RPMI7951 (cell line): ENCODE results near the gene ABCC10. TPM values are rescaled to one million over a fixed set of nuclear protein-coding genes. Genes with fewer than 3 reads are reported as not detected.
"Not testable (repeated sequence)": the region's sequence is repeated elsewhere in the genome, so short reads cannot be mapped to it uniquely, and the experiment has no call there.

Source experiments
- DNase-seq: peaks from one replicate; pipeline ENCODE4 v3.0.0-alpha.2; 2012; ENCODE audit warnings: low read depth
- total RNA-seq: library from RNA; depleted of rRNA; stranded (reverse); fragments of >200 nt; shearing (Covaris generic); gene quantifications from 2 replicates; pipeline ENCODE4 v1.2.3, GENCODE V29; 2014; rRNA removed

The ABCC10 gene
- total RNA-seq, 1 experiment from 2014 or later = 12.0 TPM

DNA sequence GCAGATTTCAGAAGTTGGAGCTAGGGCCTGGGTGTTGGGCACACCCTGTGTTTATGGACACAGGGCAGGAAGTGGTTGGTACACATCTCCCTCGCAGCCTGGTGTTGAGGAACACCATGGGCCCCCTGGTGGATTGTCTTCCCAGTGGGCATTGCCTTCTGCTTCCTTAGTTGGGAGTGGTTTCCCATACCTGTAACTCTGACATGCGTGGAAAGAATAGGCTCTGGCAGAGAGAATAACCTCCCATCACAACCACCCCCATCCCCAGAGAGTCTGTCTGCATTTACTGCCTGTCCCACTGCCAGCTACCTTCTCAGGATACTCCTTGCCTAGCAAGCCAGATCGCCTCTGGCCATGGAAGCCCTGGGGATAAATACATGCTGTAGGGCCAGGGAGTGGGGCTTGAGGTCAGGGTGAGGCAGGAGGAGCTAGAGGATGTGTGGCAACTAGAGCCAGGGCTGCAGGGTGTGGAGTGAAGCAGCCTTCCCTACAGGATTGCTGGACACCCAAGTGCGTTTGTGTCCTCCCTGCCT lies 68.1 kb downstream of the ABCC10 start:
- DNase-seq = peak; percentile 40

DNA sequence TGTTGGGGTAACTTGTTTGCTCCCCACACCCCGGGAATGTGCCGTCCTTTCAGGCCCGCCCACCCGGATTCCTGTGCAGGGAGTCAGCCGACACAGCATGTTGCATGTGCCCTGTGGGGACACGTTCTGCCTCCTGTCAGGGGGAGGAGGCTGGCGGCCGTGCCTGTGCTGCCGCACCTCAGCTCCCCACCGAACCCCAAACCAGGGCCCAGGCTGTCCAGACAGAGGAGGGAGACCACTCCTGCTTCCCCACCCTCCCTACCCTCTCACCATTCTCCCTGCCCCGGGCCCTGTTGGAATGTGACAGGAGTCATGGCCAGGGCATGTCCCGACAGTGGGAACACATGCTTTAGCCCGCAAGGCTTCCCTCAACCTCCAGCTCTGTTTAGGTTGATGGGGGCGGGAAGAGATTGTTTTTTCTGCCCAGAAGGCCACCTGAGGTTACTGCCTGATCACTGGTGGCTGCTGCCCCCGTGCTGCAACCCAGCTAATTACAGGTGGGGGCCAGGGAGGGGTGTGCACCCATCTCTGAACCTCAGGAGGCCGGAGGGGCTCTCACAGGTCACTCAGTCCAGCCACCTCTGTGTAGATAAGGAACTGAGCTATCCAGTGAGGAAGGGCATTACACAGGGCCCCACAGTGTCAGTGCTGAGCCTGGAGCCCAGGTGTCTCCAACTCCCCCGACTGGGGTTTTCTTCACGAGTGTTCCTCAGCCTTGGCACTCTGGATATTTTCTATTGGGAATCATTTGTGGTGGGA lies 69.2 kb downstream of the ABCC10 start:
- peak; percentile 54 for DNase-seq

DNA sequence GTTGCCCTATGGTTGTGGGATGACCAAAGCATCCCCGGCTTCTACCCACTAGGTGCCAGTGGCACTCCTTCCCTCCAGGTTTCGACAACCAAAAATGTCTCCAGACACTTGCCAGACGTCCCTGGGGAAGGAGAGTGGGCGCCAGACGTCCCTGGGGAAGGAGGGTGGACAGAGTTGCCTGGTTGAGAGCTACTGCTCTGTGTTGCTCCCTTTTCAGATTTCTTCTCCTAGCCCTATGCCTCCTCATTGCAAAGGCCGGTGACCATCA lies 69.7 kb downstream of the ABCC10 start:
- no peak for DNase-seq

DNA sequence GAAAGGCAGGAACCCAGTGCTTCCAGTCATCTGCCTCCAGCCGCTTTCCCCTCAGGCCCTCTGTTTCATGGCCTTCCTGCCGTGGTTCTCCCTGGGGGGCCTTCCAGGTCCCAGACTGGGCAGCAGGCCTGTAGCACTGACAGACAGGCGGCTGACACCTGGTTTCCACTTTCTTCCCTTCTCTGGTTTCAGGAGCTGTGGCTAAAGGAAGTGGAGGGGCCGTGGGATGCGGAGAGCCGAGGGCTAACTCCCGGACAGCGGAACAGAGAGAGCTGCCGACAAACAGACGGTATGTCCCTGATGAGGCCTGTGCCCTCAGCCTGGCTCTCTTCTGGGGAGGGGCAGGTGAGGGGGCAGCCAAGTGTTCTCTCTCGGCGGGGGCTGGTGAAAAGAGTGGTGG lies 70.3 kb downstream of the ABCC10 start:
- DNase-seq = no peak

DNA sequence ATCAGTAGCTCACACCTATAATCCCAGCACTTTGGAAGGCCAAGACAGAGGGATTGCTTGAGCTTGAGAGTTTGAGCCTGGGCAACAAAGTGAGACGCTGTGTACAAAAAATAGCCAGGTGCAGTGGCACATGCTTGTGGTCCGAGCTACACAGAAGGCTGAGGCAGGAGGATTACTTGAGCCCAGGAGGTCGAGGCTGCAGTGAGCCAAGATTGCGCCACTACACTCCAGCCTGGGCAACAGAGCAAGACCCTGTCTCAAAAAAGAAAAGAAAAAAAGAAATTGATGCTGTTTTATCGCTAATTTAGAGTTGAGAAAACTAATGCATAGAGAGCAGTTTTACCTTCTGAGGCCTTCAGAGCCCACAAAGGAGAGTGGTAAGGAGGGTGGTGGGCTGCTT lies 71.0 kb downstream of the ABCC10 start:
- DNase-seq = not testable (repeated sequence)

DNA sequence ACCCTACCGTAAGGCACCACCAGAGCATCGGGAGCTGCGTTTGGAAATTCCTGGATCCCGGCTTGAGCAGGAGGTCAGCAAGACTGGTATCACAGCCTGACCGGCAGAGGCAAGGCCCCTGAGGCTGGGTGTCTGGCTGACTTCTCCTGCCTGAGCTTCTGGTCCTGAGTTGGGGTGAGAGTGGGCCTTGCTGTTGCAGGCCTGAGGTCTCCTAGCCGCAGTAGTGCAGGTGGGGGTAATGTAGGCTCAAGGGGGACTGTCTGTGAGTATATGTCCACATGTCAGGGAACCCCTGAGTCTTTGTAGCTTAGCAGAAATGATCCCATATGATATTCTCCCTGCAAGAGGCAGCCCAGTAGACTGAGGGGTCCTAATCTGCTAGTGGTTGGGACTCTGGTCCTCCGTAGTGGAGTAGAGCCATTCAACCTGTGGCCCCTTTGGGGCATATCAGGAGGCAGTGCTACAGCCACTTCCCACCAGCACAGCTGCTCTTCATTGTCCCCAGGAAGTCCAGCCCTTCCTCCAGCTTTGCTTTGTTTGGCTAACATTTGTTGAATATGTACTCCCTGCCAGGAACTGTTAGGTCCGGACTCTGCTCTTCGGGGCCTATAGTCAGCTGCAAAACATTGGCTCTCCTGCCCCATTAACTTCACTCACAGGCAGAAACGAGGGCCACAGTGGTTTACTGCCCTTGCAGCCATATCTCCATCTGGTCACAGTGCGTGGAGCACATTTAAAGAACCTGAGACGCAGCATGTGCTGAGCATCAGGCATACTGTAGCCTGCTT lies 71.9 kb downstream of the ABCC10 start:
- no peak for DNase-seq

Other genes with a start within 250 kb of the ABCC10 start
- 6.6 and 9.9 TPM in 2 replicates for gene CUL9, start 245.3 kb upstream of the ABCC10 start, total RNA-seq
- 50.3 and 74.5 TPM in 2 replicates for gene DNPH1, start 198.1 kb upstream of the ABCC10 start, total RNA-seq
- not detected in 2 replicates for gene TTBK1, start 184.1 kb upstream of the ABCC10 start, total RNA-seq
- not detected in 2 replicates for gene SLC22A7, start 129.3 kb upstream of the ABCC10 start, total RNA-seq
- gene CRIP3, start 118.7 kb upstream of the ABCC10 start, total RNA-seq = not detected in 2 replicates
- 8.0 and 10.9 TPM in 2 replicates for gene ZNF318, start 57.9 kb upstream of the ABCC10 start, total RNA-seq
- 0.60 and 1.5 TPM in 2 replicates for gene DLK2, start 28.0 kb downstream of the ABCC10 start, total RNA-seq
- 7.8 and 12.4 TPM in 2 replicates for gene TJAP1, start 50.0 kb downstream of the ABCC10 start, total RNA-seq
- 0.10 and 0.60 TPM in 2 replicates for gene LRRC73, start 82.8 kb downstream of the ABCC10 start, total RNA-seq
- 139 and 151 TPM in 2 replicates for gene YIPF3, start 89.4 kb downstream of the ABCC10 start, total RNA-seq
- 50.7 and 52.3 TPM in 2 replicates for gene POLR1C, start 89.5 kb downstream of the ABCC10 start, total RNA-seq
- 40.2 and 48.1 TPM in 2 replicates for gene XPO5, start 148.5 kb downstream of the ABCC10 start, total RNA-seq
- 33.6 and 38.0 TPM in 2 replicates for gene POLH, start 148.6 kb downstream of the ABCC10 start, total RNA-seq
- gene GTPBP2, start 201.7 kb downstream of the ABCC10 start, total RNA-seq = 39.5 and 42.4 TPM in 2 replicates
- gene MAD2L1BP, start 208.3 kb downstream of the ABCC10 start, total RNA-seq = 71.7 and 86.2 TPM in 2 replicates
- gene RSPH9, start 217.5 kb downstream of the ABCC10 start, total RNA-seq = 1.1 and 1.3 TPM in 2 replicates